IPS-11a (cell line): ENCODE results near the gene SPIN1.

Experiments
- H3K4me3 ChIP-seq: one replicate; pipeline ENCODE4 v1.5.1; 2013; ENCODE audit warnings: low read depth, low read length, control low read depth

The SPIN1 gene

DNA sequence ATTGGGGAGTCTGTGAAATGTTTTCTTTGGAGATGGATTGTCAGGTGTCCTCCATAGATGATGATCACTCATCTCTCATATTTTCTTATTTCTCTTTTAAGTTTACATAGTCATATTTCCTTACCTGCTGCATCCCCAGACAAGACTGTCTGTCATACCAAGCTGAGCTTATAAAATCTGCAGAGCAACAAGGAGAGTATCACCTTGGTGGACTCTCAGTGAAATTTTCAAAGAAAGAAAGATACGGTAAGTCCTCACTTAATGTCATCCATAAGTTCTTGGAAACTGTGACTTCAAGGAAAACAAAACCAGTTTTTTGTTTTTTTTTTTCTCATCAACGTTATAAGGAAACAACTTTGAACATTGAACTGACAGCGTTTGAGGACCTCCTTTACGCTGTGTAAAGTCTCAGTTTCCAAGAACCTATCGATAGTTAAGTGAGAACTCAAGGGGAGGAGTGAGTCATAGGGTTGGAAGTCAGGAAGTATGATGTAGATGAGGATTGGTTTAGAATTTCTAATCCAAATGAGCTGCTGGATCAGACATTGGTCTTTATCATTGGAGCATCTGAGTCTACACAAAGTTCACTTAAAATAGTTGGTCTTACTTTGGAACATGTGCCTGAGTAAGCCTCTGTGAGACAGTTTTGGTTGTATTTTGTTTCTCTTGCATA, 45.5 kb downstream of the SPIN1 start:
- H3K4me3 ChIP-seq: no peak overlapping the region

DNA sequence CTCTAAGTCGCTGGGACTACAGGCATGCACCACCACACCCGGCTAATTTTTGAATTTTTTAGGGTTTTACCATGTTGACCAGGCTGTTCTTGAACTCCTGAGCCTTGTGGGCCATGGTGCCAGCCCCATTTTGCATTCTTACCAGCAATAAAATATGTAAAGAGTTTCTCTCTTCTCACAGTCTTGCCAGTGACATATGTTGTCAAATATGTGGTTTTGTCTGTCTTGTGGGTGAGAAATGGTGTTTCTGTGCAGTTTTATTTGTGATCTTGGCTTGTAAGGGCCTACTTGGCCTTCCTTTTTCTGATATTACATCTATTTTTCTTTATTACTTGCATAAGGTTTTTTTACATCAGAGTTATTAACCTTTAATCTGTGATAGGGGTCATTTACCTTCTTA, 47.1 kb downstream of the SPIN1 start:
- no peak overlapping the region for H3K4me3 ChIP-seq

DNA sequence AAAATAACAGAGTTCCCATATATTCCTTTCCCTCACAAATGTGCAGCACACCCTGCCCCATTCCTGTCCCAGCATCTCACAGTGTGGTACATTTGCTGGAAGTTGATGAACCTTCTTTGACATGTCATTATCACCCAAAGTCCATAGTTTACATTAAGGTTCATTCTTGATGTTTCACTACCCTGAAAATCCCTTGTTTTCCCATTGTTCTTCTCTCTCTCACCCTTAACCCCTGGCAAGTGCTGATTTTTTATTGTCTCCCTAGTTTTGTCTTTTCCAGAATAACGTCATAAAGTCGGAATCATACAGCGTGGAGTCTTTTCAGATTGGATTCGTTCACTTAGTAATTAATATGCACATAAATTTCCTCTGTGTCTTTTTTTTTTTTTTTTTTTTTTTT, 48.1 kb downstream of the SPIN1 start:
- H3K4me3 ChIP-seq: no peak overlapping the region

DNA sequence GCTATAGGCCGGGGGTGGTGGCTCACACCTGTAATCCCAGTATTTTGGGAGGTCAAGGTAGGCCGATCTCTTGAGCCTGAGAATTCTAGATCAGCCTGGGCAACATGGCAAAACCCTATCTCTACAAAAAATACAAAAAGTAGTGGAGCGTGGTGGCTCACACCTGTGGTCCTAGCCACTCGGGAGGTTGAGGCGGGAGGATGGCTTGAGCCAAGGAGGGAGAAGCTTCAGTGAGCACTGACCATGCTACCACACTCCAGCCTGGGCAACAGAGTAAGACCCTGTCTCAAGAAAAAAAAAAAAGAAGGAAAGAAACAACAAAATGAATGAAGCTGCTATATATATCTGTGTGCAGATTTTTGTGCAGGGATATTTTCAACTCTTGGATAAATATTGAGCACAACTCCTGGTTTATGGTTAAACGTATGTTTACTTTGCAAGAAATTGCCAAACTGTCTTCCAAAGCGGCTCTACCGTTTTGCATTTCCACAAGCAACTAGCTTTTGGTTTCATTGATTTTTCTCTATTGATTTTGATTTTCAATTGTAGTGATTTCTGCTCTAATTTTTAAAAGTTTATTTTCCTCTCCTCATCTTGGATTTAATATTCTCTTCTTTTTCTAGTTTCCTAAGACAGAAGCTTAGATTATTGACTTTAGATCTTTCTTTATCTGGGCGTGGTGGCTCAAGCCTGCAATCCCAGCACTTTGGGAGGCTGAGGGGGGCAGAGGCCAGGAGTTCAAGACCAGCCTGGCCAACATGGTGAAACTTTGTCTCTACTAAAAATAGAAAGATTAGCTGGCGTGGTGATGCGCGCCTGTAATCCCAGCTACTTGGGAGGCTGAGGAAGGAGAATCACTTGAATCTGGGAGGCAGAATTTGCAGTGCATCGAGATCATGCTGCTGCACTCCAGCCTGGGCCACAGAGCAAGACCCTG, 49.2 kb downstream of the SPIN1 start:
- H3K4me3 ChIP-seq: no peak overlapping the region

DNA sequence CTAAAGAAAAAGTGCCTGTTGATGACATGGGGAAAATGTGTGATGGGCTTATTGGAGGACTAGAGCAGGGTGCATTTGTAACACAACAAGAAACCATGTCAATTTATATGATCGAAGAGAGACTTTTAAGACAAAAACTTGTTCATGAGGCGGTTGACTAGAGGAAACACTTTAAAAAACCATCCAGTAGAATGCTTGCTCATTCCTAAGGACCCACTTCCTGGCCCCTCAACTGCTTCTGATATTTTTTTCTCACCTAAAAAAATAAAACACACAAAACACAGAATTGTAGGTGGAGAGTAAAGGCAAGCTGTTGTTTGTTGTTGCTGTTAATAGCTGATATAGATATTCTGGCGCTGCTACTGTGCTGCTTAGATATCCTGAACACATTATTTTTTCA, 50.6 kb downstream of the SPIN1 start:
- H3K4me3 ChIP-seq: no peak overlapping the region

DNA sequence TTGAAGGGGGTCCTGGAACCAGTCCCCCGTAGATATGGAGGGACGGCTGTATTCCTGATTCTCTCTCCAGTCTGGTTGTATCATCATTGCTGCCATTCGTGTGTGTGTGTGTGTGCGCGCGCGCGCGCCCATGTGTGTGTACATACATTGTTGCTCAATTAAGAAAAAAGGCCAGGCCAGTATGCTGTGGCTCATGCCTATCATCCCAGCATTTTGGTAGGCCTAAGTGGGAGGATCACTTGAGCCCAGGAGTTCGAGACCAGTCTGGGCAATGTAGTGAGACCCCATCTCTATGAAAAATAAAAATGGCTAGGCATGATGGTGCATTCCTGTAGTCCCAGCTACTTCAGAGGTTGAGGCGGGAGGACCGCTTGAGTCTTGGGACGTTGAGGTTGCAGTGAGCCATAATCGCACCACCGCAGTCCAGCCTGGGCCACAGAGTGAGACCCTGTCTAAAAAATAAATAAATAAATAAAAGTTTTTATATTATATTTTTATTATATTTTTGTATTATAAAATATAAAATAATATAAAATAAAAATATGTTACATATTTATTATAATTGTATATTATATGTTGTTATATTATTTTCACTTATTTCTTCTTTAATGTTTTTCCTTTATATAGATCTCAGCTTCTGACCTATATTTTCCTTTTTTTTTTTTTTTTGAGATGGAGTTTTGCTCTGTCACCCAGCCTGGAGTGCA, 53.2 kb downstream of the SPIN1 start:
- no peak overlapping the region for H3K4me3 ChIP-seq

DNA sequence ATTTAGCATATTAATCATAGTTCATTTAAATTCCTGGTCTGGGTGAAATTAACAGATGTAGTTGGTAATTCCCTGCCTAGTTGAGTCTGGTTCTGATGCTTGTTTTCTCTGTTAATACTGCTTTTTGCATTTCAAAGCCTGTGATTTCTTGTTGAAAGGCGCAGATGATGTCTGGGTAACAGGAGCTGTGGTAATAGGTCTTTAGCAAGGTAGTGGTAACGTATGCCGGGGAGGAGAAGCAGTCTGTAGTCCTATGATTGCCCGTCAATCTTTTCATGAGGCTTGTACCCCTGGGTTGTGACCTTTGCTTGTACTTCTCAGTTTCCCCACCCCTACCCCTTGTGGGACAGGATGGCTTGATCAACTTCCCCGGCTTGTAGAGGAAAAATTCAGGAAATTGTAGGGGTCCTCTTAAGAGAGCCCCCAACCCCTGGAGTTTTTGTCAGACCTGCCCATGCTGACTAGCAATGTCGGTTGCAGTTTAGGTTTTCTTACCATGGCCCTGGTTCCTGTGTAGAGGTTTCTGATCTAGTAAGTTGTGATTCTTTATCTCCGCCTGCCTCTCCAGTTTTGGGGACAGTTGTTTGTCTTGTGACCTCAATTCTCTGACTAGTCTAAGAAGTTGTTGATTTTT, 55.4 kb downstream of the SPIN1 start:
- H3K4me3 ChIP-seq: no peak overlapping the region

DNA sequence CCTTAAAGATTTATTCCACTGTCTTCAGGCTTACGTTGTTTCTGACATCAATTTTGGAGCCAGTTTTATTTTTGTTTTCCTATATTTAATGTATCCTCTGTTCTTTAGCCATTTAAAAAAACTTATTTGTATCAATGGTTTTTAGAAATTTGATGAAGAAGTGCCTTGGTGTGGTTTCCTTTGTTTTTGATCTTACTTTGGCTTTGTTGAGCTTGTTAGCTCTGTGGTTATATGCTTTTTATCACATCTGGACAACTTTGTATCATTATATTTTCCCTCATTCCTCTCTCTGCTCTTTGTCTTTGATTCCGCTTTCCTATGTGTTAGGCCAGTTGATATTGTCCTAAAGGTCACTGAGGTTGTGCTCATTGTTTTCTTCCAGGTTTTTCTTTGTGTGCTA, 58.5 kb downstream of the SPIN1 start:
- no peak overlapping the region for H3K4me3 ChIP-seq

DNA sequence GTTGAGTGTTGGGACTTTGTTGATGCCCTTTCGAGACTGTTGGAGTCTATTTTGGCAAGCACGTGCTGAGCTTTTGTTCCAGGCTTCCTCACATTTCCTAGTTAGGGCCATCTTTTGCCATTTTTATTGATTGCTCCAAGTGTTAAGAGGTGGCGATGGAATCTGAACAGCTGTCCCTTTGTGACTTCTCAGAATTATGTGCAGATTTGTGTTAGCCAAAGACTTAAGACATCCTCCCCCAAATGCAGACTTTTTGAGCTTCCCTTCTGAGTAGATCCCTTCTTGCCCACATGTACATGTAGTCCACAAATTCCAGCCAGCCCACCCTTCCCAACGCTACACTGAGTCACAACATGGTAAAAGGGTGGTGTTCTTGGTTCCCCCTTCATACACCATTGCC, 59.2 kb downstream of the SPIN1 start:
- no peak overlapping the region for H3K4me3 ChIP-seq

DNA sequence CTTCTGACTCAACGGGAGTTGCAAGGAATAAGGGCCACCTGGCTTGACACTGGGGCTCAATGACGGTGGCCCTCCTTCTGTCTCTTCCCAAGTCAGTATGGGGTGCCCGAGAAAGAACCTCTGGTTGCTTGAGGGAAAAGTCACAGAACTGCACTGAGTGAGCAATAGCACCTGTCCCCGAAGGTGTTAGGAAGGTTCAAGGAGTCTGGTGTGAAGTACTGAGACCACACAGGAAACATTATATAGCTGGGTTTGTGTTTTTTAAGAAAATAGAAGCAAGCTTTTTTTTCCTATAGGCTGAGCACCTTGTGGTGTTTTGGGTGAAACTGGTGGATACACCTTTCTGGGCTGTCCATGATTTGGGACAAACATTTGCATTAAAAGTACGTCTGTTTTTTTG, 62.9 kb downstream of the SPIN1 start:
- H3K4me3 ChIP-seq: no peak overlapping the region

DNA sequence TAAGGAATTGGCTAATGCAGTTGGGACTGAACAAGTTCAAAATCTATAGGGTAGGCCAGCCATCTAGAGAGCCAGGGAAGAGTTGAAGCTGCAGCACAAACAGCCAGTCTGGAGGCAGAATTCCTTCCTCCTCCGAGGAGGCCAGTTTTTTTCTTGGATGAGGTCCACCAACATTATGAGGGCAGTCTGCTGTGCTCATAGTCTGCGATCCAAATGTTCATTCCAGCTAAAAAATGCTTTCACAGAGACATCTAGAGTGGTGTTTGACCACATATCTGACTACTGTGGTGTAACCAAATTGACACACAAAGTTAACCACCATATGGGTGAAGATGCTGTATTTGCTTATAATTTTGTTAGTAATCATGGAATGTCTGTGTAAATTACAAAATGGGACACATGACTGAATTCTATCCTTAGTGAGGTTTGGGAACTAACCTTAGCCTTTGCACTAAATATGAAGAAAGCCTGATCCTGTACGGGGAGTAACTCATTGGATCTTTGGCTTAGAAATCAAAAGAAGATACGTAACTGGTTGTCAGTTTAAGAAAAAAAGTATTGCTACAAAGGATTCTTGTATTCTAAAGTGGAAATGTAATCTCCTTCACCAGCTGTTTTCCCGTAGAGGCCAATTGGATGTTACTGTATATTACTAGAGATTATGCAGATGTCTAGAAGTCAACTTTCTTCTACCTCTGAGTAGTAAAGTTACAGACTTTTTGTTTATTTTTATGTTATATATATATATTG, 70.6 kb downstream of the SPIN1 start:
- no peak overlapping the region for H3K4me3 ChIP-seq

DNA sequence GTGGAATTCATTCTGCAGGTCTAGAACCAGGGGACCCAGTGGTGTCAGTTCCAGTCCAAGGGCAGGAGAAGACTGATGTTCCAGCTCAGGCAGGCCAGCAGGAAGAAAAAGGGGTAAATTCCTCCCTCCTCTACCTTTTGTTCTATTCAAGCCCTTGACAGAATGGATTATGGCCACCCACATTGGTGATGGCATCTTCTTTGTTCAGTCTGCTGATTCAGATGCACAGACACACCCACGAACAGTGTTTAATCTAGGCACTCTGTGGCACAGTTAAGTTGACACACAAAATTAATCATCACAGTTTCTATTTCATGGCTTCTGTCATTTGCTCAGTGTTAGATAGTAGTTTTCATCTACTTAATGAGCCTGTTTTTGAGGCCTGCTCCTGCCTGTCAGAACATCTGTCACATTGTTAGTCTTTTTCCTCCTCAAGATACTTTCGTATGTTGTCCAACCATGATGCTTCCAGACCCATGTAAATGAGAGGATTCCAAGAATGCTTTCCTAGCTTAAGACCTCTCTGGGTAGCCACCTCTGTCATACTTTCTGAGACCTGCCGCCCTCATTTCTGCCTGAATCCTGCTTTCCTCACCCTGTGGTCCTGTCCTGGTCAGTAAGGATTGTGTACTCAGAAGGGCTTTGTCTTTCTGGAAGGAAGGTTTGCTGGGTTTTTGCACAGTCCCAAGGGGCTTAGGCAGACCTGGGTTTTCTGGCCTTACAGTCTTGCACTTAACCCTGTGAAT, 72.5 kb downstream of the SPIN1 start:
- no peak overlapping the region for H3K4me3 ChIP-seq

DNA sequence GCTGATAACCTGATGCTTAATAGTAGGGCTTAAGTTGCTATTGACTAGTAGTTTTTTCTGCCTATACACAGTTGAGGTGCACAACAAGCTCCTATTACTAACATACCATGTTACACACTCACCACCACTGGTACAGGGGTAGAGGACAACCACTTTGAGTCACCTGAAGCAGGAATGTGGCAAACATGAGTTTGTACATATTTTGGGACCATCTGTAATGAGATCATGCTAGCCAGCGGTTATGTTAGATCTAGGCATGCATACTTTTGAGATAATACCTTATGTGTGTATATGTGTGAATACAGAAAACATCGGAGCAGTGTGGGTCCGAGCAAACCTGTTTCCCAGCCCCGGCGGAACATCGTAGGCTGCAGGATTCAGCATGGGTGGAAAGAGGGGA, 73.9 kb downstream of the SPIN1 start:
- no peak overlapping the region for H3K4me3 ChIP-seq

DNA sequence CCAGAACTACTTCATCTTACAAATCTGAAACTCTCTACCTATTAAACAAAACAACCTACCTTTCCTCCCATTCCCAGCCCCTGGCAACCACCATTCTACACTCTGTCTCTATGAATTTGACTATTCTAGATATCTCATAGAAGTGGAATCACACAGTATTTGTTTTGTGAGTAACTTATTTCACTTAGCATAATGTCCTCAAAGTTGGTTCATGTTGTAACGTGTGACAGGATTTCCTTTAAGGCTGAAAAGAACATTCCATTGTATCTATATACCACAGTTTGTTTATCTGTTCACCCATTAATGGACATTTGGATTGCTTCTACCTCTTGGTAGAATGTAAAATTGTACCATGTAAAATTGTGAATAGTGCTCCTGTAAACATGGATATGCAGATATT, 76.6 kb downstream of the SPIN1 start:
- no peak overlapping the region for H3K4me3 ChIP-seq

DNA sequence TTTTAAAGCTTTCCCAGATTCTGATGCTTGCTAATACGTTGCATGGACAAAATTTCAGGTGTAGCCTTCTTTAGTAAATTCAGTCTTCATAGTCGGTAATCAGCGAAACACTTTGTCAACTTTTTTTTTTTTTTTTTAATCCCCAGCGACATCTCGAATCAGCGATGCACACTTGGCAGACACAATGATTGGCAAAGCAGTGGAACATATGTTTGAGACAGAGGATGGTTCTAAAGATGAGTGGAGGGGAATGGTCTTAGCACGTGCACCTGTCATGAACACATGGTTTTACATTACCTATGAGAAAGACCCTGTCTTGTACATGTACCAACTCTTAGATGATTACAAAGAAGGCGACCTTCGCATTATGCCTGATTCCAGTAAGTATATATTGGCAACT, 80.0 kb downstream of the SPIN1 start:
- H3K4me3 ChIP-seq: no peak overlapping the region

DNA sequence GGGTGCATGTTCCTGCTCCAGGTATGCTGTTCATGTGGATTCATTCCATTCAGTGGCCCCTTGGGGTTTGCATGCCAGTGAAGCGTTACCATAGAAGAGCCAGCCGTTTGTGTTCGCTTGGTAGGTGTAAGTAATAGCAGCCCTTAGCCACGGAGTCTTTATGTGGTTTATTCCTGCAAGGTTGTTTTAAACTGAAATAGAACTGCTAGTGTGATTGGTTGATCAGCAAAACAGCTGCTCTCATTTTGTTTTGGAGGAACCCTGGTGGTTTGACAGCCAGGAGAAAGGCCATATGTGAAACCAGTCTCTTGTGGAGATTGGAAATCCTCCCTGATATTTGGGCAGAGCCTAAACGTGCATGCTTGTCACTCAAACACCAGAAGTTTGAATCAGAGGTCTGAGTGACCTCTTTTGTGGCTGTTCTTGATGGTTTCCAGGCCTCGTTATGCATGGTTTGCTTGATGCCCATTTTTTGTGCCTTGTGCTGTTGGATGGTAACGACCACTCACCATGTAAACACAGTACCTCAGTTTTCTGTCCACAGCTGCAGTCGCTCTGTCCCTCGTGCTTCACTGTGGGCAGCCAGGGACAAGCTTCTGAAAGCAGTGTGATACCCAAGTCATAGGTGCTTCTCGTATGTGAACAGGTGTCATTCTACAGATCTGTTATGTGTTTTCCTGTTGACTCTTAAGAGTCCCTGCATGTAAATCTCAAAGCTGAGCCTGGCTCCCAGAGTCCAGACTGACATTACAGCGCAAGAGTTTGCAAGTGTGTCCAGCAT, 88.4 kb downstream of the SPIN1 start:
- no peak overlapping the region for H3K4me3 ChIP-seq

DNA sequence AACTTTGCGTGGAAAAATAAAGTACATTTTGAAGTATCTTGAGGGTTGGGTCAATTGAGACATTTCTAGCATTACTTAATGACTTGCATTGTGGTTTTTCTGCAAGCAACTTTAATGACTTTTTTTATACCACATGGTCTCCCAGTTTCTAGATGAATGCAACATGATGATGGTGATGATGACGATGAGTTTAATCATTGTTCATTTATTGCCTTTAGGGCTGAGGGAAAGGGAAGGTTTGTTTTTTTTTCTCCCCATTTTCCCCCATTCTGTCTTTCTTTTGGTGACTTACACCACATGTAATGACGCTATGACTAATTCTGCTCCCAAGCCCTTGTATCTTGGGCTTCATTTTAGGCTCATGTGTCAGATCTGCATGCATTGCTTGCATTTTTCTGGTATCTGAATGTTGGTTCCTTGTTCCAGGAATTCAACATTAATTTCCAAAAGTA, 89.1 kb downstream of the SPIN1 start:
- H3K4me3 ChIP-seq: no peak overlapping the region

DNA sequence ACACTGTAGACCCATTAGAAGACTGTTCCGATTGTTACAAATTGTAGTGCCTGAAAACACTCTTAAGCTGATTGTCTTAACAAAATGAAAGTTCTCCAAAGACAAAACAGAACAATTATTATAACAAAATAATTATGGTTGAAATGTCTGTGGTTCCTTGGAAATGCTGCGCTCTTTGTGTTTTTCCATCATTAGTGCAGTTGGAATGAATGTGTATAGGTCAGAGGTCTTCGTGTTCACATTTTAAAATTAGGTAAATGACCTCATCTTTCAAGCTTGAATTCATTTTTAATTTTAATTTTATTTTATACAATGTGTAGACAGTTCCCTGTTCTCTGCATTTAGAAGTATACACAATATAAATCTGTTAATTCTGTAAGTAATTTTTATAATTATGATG, 90.0 kb downstream of the SPIN1 start:
- no peak overlapping the region for H3K4me3 ChIP-seq

DNA sequence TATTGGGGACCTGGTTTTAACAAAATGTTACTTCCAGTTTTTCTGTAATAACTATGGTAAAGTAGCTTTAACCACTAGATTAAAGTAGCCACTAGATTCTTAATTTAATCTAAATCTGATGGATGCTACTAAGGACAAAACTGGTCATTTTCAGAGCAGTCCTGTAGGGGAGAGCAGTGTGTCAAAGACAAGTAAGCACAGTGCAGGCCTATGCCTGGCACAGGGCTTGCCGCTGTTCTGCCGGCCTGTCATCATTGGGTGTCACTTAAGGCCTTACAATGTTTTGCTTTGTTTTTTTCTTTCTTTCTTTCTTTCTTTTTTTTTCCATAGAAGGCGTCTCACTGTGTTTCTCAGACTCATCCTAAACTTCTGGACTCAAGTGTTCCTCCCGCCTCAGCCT, 93.7 kb downstream of the SPIN1 start:
- H3K4me3 ChIP-seq: no peak overlapping the region
